Superior temporal gyrus (tissue), 1 donor: ENCODE data around the gene ZDHHC12.

Experiments
- DNase-seq: peaks from one replicate; pipeline ENCODE4 v3.0.0-alpha.2; 2016; ENCODE audit errors: extremely low spot score

Gene ZDHHC12

GRCh38 chr9:128685636-128686489 is 38.1 kb downstream of the ZDHHC12 start:
- no peak for DNase-seq

- DNase-seq: no peak
Measured at GRCh38 chr9:128684325-128685199, 39.4 kb downstream of the ZDHHC12 start.

GRCh38 chr9:128684065-128684324 is 39.9 kb downstream of the ZDHHC12 start:
- no peak for DNase-seq

- no peak for DNase-seq
Measured at GRCh38 chr9:128683340-128684064, 40.4 kb downstream of the ZDHHC12 start.

GRCh38 chr9:128677794-128678193 is 46.1 kb downstream of the ZDHHC12 start:
- no peak for DNase-seq

- DNase-seq: no peak
Measured at GRCh38 chr9:128675382-128675781, 48.5 kb downstream of the ZDHHC12 start.
